Karpas-422 (cell line): ENCODE data around the gene MLPH. TPM values are rescaled to one million over a fixed set of nuclear protein-coding genes. Genes with fewer than 3 reads are reported as not detected.

ENCODE experiments used
- DNase-seq: peaks from one replicate; pipeline ENCODE4 v3.0.0-alpha.2; 2015
- H2AFZ ChIP-seq: fragments of 200-600 bp; sonication (generic); 2 replicates; pipeline ENCODE4 v1.6.1; 2014; ENCODE audit warnings: antibody characterized with exemption, low read length, mixed read lengths
- H3K27ac ChIP-seq: fragments of 200-600 bp; sonication (generic); 2 replicates; pipeline ENCODE4 v1.5.1; 2014; ENCODE audit warnings: mild to moderate bottlenecking, low read length, moderate library complexity
- H3K27me3 ChIP-seq: fragments of 200-600 bp; sonication (generic); 2 replicates; pipeline ENCODE4 v1.6.1; 2014; ENCODE audit warnings: low read length, mixed read lengths
- H3K36me3 ChIP-seq: fragments of 200-600 bp; sonication (generic); 2 replicates; pipeline ENCODE4 v1.6.1; 2014; ENCODE audit warnings: low read length, mixed read lengths; ENCODE audit not compliant: insufficient read depth
- H3K4me1 ChIP-seq: fragments of 200-600 bp; sonication (generic); 2 replicates; pipeline ENCODE4 v1.6.1; 2014; ENCODE audit warnings: mild to moderate bottlenecking, low read length, mixed read lengths
- H3K4me2 ChIP-seq: fragments of 200-600 bp; sonication (generic); 2 replicates; pipeline ENCODE4 v1.6.1; 2014; ENCODE audit warnings: low read length, low read depth, mild to moderate bottlenecking; ENCODE audit not compliant: poor library complexity, severe bottlenecking
- H3K4me3 ChIP-seq: fragments of 200-600 bp; sonication (generic); 2 replicates; pipeline ENCODE4 v1.5.1; 2014; ENCODE audit warnings: mild to moderate bottlenecking, antibody characterized with exemption, low read length, mixed read lengths
- H3K79me2 ChIP-seq: fragments of 200-600 bp; sonication (generic); 2 replicates; pipeline ENCODE4 v1.6.1; 2014; ENCODE audit warnings: mild to moderate bottlenecking, low read length, mixed read lengths
- H3K9ac ChIP-seq: fragments of 200-600 bp; sonication (generic); 2 replicates; pipeline ENCODE4 v1.6.0; 2014; ENCODE audit warnings: low read length
- H3K9me2 ChIP-seq: fragments of 200-600 bp; sonication (generic), shearing (Covaris generic); replicated peaks from 2 replicates; pipeline ENCODE4 v1.6.0; 2014; ENCODE audit warnings: mild to moderate bottlenecking, low read length, moderate library complexity; ENCODE audit not compliant: insufficient read depth
- H3K9me3 ChIP-seq: fragments of 300-700, 200-600 bp; sonication (generic); 2 replicates; pipeline ENCODE4 v1.6.1; 2014; ENCODE audit warnings: low read length, mixed read lengths
- H4K20me1 ChIP-seq: fragments of 200-600 bp; sonication (generic); 2 replicates; pipeline ENCODE4 v1.6.1; 2014; ENCODE audit warnings: mild to moderate bottlenecking, antibody characterized with exemption, low read length, low read depth; ENCODE audit not compliant: insufficient read depth
- total RNA-seq: library from RNA; depleted of rRNA; stranded (reverse); fragments of >200 nt; shearing (Covaris generic); gene quantifications from 2 replicates; pipeline ENCODE4 v1.2.3, GENCODE V29; 2014; ENCODE audit warnings: low replicate concordance

Gene MLPH
- total RNA-seq, 1 experiment from 2014 or later: not detected

DNA sequence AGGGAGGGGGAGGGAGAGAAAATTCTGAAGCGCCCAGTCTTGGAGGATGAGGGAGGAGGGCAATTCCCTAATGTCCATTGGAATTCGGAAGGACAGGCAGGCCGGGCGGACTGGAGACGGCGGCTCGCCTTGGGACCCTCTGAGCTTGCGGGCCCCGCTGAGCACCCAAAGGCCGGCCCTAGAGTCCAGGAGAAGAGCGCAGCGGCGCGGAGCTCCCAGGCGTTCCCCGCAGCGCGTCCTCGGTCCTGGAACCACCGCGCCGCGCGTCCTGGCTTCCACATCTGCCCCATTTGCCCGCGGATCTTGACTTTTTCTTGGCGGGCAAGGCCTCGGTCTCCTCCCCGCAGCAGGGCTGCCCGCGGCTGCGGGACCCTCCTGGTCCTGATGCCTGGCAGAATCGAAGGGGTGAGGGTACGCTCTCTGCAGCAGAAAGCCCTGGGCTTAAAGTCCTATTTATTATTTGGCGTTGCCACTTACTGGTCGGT is 675 bp upstream of the MLPH start:
- no peaks in the 10 kb centered on the region for H3K36me3 ChIP-seq
- DNase-seq: no peak
- no peaks in the 10 kb centered on the region for H3K9me2 ChIP-seq
- H2AFZ ChIP-seq: no peak overlapping the region
- H3K4me1 ChIP-seq: no peaks in the 10 kb centered on the region
- no peaks in the 10 kb centered on the region for H4K20me1 ChIP-seq
- no peaks in the 10 kb centered on the region for H3K27me3 ChIP-seq
- no peak overlapping the region for H3K27ac ChIP-seq
- no peak overlapping the region for H3K4me2 ChIP-seq
- H3K4me3 ChIP-seq: no peak overlapping the region
- H3K9me3 ChIP-seq: peaks cover 4% of the 10 kb centered on the region; the same call in 1 of the 2 replicates
- no peak overlapping the region for H3K9ac ChIP-seq
- H3K79me2 ChIP-seq: no peaks in the 10 kb centered on the region

DNA sequence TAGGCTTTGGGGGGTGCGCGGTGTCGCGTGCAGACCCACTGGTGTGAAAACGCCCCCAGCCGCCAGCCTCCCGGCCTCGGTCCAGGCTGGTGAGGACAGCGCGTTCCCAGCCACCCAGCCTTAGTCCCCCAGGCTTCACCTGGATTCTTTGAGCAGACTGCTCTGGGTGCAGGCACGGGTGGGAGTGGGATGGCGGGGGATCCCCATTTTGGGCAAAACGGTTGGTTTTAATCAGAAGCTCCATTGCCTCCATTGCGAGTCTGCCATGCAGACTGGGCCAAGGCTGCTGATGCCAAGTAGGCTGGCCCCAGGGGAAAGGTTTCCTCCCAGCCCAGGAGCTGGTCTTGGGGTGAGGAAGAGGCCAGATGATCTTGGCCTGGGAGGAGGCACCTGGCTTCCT is 445 bp downstream of the MLPH start:
- no peak overlapping the region for H2AFZ ChIP-seq
- no peak overlapping the region for H3K4me2 ChIP-seq
- H3K27me3 ChIP-seq: no peaks in the 10 kb centered on the region
- no peaks in the 10 kb centered on the region for H3K4me1 ChIP-seq
- H3K36me3 ChIP-seq: no peaks in the 10 kb centered on the region
- no peak overlapping the region for H3K4me3 ChIP-seq
- H3K27ac ChIP-seq: no peak overlapping the region
- H3K9me2 ChIP-seq: no peaks in the 10 kb centered on the region
- no peak overlapping the region for H3K9ac ChIP-seq
- H3K79me2 ChIP-seq: no peaks in the 10 kb centered on the region
- no peaks in the 10 kb centered on the region for H4K20me1 ChIP-seq
- DNase-seq: no peak
- H3K9me3 ChIP-seq: peaks cover 11% of the 10 kb centered on the region; the same call in 1 of the 2 replicates

DNA sequence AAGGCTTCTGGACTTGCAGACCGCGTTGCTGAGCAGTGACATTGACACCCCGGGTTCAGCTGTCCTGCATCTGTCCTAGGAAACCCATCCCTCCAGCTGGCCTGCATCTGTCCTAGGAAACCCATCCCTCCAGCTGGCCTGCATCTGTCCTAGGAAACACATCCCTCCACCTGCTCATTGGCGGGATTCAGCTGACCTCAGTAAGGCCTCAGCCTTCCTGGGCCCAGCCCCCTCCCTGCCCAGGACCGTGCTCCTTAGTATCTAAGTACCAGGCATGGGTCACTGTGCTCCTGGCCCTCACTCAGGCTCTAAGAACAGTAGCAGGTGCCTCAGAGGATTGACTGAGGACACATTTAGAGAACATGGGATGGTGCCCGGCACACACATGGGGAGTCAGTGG is 1.2 kb downstream of the MLPH start:
- no peak overlapping the region for H3K4me2 ChIP-seq
- H3K9me2 ChIP-seq: no peaks in the 10 kb centered on the region
- H3K9me3 ChIP-seq: peaks cover 11% of the 10 kb centered on the region; the same call in 1 of the 2 replicates
- no peak overlapping the region for H3K9ac ChIP-seq
- no peaks in the 10 kb centered on the region for H3K79me2 ChIP-seq
- no peaks in the 10 kb centered on the region for H3K27me3 ChIP-seq
- no peak overlapping the region for H3K4me3 ChIP-seq
- DNase-seq: no peak
- no peaks in the 10 kb centered on the region for H3K36me3 ChIP-seq
- H3K4me1 ChIP-seq: no peaks in the 10 kb centered on the region
- no peak overlapping the region for H3K27ac ChIP-seq
- H2AFZ ChIP-seq: no peak overlapping the region
- no peaks in the 10 kb centered on the region for H4K20me1 ChIP-seq

DNA sequence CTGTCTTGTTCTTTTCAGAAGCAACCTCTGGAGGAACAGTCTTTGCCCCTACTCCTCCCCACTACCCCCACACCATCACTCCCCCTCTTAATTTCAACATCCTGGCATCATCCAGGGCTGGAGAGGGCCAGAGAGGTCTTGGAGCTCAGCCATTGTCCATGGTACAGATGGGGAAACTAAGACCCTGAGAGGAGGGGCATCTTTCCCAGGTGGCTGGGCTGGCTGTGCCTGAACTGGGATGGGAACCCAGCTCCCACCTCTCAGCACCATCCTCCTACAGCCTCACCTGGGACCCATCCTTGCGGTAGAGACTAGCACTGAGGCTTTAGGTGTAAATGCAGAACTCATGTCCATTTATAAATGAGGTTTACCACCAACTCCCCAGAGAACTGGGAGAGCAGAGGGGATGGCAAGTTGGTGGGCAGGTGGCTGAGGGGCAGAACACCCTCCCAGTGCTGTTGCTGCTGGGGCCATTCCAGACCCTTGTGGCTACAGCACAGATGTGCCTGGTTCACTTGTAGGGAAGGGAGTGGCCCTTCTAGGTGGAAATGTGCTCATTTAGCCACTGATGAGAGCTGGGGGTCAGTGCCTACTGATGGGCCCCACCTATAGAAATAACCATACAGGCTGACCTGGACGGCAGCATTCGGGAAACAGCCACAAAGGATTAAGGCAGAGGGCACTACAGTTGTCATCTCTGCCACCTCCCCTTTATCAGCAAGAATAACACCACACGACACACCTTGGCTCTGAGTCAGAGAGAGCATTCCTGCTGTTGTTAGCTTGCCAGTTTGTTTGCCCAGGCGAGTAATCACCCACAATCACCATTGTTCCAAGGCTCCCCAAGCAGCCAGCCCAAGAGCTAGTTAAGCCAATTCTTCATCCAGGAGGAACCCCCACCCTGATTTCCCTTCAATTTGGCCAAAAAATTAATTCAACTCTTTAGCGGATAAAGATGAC is 2.1 kb downstream of the MLPH start:
- Histone ChIP-seq H3K9me3 (peaks cover 11% of the 10 kb centered on the region; the same call in 1 of the 2 replicates), H4K20me1 (no peaks in the 10 kb centered on the region), H3K9ac (no peak overlapping the region), H3K27me3 (no peaks in the 10 kb centered on the region), H3K36me3 (no peaks in the 10 kb centered on the region), H3K27ac (no peak overlapping the region), H3K4me1 (no peaks in the 10 kb centered on the region), H2AFZ (no peak overlapping the region), H3K4me2 (no peak overlapping the region), H3K9me2 (no peaks in the 10 kb centered on the region), H3K79me2 (no peaks in the 10 kb centered on the region), H3K4me3 (no peak overlapping the region)
- no peak for DNase-seq

DNA sequence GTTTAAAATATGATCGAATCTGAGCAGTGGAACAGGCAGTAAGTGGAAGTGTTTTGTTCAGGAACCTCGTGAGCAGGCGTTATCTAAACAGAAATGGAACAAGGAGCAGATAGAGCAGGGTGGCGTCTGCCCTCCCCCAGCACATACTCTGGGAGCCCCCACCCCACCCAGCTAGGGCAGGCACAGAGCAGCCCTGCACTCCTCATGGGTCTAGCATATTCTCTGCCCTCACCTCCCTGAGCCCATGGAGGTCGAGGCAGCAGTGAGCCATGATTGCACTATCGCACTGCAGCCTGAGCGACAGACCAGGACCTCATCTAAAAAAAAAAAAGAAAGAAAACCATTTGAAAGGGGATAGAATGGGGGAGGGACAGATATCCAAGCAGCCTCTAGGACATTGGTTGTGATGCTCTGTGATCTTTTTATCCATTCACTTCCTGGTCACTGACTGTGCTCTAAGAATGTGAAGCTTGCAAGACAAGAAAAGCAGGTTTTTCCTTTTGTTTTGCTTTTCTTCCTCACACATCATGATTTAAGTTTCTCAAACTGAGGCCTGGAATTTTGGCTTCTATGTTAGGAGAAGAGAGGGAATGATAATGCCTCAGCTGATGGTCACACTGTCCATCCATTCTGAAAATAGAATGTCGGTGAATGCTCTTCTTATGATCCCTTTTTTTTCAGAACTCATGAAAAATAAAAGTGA is 3.1 kb downstream of the MLPH start:
- no peak for DNase-seq
- Histone ChIP-seq H3K4me3 (no peak overlapping the region), H3K27ac (no peak overlapping the region), H4K20me1 (no peaks in the 10 kb centered on the region), H3K27me3 (no peaks in the 10 kb centered on the region), H3K9me3 (peaks cover 11% of the 10 kb centered on the region; the same call in 1 of the 2 replicates), H3K4me1 (no peaks in the 10 kb centered on the region), H3K36me3 (no peaks in the 10 kb centered on the region), H3K4me2 (no peak overlapping the region), H3K79me2 (no peaks in the 10 kb centered on the region), H2AFZ (no peak overlapping the region), H3K9ac (no peak overlapping the region), H3K9me2 (no peaks in the 10 kb centered on the region)

DNA sequence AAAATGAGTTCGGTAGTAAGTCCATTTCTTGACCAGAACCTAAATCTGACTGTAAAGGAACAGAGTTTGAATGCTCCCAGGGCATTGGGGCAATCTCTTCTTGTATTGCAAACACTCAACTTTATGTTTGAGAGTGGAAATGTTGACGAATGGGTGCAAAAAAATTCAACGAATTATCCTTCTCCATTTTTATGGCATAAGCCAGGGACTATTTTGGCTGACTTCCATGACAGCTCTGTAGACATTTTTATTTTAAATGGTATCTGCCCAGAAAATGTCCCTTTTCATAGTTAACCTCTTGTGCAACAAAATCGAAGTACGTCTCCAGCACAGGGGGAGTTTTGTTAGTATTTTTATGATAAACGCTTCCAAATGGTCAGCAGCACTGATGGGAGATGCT is 3.7 kb downstream of the MLPH start:
- no peaks in the 10 kb centered on the region for H3K27me3 ChIP-seq
- H3K4me3 ChIP-seq: no peak overlapping the region
- no peak overlapping the region for H3K27ac ChIP-seq
- peaks cover 11% of the 10 kb centered on the region; the same call in 1 of the 2 replicates for H3K9me3 ChIP-seq
- no peak for DNase-seq
- H3K36me3 ChIP-seq: no peaks in the 10 kb centered on the region
- no peaks in the 10 kb centered on the region for H3K79me2 ChIP-seq
- H3K4me1 ChIP-seq: no peaks in the 10 kb centered on the region
- no peak overlapping the region for H2AFZ ChIP-seq
- H3K9ac ChIP-seq: no peak overlapping the region
- H4K20me1 ChIP-seq: no peaks in the 10 kb centered on the region
- no peak overlapping the region for H3K4me2 ChIP-seq
- no peaks in the 10 kb centered on the region for H3K9me2 ChIP-seq

DNA sequence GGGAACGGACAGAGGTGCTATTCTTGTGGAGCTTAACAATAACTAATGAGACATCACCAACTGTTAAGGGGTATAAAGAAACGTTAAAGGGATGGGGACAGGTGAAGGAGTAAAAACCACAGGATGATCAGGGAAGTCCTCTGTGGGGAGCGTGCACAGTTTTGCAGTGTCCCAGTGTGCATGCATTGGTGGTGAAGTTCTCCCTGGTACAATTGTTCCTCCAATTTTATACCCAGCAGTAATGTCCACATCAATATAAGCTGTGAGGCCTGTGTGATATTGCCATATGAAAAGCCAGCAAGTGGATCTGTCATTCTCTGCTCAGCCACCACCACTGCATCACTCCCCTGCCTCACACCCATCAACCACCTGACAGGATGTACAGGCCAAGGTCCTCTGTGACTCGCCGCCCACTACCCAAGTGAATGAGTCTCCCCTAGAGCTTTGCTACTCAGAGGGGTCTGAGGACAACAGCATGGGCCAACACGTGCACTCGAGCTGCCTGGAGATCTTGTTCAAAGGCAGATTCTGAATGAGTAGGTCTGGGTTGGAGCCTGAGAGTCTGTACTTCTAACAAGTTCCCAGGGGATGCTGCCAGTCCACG is 4.6 kb downstream of the MLPH start:
- H3K9ac ChIP-seq: no peak overlapping the region
- H3K4me3 ChIP-seq: no peak overlapping the region
- H3K4me1 ChIP-seq: no peaks in the 10 kb centered on the region
- H3K9me3 ChIP-seq: peaks cover 11% of the 10 kb centered on the region; the same call in 1 of the 2 replicates
- no peaks in the 10 kb centered on the region for H3K79me2 ChIP-seq
- no peaks in the 10 kb centered on the region for H3K9me2 ChIP-seq
- DNase-seq: no peak
- no peak overlapping the region for H2AFZ ChIP-seq
- H3K36me3 ChIP-seq: no peaks in the 10 kb centered on the region
- H3K27ac ChIP-seq: no peak overlapping the region
- no peaks in the 10 kb centered on the region for H4K20me1 ChIP-seq
- H3K27me3 ChIP-seq: no peaks in the 10 kb centered on the region
- no peak overlapping the region for H3K4me2 ChIP-seq
